SHP77 treated with DMSO at 0.1 percent for 48 hours (cell line): ENCODE measurements around the gene DDX11.
"Not testable (repeated sequence)": the region's sequence is repeated elsewhere in the genome, so short reads cannot be mapped to it uniquely, and the experiment has no call there.

Experiments used
- DNase-seq: peaks from one replicate; lab custom pipeline; 2025; lab: John Stamatoyannopoulos, UW

Gene DDX11

DNA sequence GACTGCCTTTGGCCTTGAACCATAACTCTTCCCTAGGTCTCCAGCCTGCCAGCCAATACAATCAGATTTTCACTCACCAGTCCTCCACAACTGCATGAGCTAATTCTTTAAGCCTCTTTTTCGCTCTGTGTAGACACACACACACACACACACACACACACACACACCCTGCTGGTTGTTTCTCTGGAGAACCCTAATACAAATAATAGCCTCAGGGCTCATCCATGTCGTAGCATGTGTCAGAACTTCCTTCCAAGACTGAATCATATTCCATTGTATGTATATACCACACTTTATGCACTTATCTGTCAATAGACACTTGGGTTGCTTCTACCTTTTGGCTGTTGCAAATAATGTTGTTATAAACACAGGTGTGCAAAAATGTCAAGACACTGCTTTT lies 6.0 kb upstream of the DDX11 start:
- DNase-seq = not testable (repeated sequence)

DNA sequence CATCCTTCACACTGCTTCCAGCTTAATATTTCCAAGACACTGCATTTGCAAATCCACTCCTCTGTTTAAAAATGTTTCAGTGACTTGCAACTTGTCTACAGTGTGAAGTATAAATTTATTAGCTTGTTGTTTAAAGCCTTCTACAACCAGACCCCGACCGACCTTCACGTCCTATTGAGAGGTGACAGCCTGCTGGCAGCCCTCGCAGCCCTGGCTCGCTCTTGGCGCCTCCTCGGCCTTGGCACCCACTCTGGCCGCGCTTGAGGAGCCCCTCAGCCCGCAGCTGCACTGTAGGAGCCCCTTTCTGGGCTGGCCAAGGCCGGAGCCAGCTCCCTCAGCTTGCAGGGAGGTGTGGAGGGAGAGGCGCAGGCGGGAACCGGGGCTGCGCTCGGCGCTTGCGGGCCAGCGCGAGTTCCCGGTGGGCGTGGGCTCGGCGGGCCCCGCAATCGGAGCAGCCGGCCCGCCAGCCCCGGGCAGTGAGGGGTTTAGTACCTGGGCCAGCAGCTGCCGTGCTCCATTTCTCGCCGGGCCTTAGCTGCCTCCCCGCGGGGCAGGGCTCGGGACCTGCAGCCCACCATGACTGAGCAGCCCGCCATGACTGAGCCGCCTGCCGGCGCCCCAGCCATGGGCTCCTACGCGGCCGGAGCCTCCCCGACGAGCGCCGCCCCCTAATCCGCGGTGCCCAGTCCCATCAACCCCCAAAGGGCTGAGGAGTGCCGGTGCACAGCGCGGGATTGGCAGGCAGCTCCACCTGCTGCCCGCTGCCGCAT lies 2.5 kb upstream of the DDX11 start:
- not testable (repeated sequence) for DNase-seq

DNA sequence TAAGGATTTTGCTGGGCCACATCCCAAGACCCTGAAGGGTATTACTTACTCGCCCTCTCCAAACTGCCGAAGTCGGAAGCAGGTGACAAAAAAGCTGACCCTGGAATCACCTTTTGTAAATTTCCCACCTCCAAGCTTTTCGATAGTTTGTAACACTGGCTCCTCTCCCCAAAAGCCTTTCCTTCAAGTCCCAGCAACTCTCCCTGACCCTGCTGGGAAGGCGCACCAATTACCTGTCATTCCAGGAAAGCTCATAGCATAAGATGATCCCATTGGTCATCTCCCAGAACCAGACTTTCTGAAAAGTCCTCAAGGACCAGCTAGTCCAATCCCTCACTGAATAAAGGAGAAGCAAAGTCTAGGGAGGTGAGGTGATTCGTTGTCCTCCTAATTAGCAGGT lies 698 bp upstream of the DDX11 start:
- not testable (repeated sequence) for DNase-seq

DNA sequence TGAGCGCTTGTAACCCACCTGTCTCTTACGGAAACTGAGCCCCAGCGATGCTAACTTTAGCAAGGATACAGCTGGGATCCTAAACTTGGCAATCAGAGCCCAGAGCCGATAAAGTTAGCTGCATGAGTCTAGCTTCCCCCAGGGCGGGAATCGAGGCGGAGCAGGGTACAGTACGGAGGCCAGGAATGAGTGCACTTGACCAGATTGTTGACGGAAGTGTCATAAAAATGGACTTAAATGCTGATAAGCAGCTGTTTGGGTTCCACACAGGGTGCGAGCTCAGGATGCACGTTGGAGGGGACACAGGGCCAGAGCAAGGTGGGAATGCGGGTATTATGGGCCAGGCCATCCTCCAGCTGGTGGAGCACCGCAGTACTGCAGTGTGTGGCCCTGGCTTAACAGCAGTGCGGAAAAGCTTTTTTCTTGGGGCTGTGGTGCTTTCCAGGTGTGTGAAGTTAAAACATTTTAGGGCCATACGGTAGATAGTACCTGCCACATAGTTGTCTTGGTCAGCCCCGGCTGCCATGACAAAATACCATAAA lies 744 bp downstream of the DDX11 start:
- peak; percentile 67 for DNase-seq

DNA sequence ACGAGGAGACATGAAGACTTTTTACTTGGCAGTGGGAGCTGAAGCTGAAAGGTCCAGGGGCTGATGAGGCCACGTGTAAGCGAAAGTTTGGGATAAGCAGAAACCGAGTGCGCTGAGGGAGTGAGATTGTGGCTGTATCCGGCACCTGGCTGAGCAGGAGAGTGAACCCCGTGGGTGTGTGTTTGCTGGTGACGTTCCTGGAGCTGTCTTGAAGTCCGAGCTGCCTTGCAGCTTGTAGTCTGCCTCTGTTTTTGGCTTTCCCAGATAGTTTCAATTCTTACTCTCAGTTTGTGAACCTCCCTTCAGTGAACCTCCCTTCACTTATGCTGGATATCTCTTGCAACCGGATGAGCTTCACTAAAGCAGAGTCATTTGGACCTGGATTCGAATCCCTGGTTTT lies 2.5 kb downstream of the DDX11 start:
- DNase-seq = not testable (repeated sequence)

DNA sequence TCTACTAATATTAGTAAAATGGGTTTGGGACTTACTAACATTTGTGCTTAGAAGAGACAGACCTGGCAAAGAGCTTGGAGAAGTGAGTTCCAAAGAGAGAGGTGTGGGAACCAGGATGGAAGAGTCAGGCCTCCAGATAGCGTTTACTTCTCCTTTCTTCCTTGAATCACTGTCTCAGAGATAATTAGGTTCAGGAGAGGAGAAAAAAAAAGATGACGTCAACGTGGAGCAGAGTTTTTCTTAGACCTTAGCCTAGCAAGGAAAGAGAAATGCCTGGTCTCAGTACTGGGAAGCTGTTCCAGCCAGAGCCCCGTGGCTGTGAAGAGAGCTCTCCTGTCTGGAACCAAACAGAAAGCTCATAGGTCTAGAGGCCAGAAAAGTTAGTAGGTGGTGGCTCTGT lies 3.4 kb downstream of the DDX11 start:
- not testable (repeated sequence) for DNase-seq

DNA sequence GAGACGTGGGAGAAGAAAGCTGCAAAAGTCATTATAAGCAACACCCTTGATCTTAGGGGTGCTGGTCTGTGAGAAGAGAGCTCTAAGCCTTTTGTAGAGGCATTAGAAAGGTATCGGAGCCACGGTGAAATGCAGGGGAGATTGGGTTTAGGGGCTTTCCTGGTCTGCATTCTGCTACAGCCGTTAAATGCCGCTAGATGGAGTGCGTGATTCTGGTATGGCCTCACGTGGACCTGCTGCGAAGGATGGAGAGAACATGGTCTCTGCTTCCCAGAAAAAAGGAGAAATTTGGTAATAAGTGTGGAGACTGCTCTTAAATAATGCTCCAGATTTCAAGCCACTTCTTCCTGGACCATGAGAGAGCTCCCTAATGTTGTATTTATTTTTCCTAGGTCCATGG lies 4.3 kb downstream of the DDX11 start:
- DNase-seq = not testable (repeated sequence)

DNA sequence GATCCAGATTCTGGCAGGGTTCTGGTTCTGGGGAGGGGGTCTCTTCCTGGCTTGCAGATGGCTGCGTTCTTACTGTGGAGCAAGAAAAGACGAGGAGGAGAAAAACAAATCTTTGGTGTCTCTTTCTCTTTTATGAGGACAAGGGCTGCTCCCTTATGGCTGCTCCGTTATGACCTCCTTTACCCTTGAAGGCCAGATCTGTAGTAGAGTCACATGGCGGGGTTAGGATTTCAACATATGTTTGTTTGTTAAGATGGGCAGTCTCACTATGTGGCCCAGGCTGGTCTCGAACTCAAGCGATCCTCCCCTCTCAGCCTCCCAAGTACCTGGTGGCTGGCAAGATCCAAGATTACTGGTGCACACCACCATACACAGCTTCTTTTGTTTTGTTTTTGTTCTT lies 5.8 kb downstream of the DDX11 start:
- not testable (repeated sequence) for DNase-seq

DNA sequence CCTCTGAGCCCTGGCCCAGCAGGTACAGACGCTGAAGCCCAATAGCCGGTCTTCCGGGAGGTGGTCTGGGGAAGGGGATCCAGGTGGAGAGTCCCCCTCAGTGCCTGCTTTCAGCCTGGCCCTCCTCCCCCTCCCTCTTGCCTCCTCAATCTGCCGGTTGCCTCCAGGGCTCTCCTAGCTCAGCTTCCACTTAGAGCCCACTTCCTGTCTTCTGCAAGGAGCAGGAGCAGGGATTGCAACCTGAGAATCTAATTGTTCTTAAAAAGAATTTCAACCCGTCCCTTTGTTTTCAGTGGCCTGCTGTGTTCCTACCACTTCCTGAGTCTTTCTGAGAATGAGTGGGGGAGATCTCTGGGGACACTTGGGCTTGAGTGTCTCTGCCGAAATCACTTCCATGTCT lies 6.6 kb downstream of the DDX11 start:
- DNase-seq = not testable (repeated sequence)

DNA sequence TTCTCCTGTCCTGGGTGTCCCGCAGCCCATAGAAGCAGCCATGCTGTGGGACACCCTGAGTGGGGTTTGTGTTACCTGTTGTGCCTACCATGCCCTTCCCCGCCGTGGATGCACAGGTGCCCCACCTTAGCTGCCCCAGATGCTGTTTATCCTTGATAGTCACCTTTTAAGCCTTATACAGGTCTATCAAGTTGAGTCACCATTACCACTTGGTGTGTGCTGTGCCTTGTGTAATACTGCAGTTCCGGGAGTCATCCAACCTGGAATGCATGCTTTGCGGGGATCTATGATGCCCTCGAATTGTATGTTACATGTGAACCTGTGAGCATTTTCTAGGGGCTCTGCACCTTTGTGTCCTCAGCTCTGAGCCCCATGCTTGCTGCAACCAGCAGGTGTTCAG lies 7.6 kb downstream of the DDX11 start:
- DNase-seq = not testable (repeated sequence)

DNA sequence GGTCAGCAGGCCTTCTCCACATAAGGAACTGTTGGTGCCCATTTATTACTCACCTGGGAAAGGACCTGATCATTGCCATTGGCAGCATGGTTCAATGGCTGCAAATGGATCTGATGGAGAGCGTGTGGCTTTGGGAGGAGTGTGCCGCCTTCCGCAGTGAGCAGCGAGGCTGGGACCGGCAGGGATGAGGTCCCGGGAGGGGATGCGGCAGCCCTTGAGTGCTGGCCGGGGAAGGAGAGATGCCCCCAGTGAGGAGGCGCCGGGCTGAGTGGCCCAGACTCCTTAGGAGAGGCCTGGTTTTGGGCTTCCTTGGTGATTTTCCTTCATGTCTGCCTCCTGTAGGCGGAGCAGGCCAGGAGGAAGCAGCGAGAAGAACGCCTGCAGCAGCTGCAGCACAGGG lies 10.6 kb downstream of the DDX11 start:
- DNase-seq = not testable (repeated sequence)

DNA sequence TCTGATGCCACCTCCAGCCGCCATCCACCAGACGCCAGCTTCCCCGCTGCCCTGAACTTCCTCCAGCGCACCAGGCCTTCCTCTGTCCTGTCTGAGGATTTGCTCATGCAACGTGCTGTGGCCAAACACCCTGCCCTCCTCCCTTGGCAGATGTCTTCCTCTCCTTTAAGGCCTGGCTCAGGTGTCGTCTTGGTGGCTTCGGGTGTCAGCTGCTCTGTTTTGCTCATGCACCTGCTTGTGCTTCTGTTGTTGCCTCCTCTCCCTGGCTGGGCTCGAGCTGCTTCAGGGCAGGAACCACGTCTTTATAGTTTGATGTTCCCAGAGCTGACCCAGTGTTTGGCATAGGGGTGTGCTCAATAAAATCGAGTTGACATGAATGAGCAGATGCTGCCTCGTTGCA lies 12.4 kb downstream of the DDX11 start:
- not testable (repeated sequence) for DNase-seq

DNA sequence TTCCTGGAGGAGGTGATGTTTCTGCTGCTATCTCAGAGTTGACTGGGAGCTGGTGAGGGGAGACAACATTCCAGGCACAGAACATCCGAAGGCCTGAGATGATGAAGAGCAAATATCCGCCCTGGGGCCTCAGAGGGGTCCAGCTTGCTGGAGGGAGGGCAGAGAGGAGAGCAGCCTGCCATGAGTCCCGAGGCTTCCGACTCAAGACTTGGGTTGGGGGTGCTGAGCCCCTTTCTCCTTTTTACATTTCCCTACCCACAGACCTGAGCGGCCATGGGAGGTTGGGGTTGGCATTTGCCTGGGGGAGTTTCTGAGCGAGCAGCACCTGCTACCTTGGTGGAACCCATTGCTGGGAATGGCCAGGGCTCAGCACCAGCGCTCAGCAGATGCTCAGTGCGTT lies 13.8 kb downstream of the DDX11 start:
- DNase-seq = not testable (repeated sequence)

DNA sequence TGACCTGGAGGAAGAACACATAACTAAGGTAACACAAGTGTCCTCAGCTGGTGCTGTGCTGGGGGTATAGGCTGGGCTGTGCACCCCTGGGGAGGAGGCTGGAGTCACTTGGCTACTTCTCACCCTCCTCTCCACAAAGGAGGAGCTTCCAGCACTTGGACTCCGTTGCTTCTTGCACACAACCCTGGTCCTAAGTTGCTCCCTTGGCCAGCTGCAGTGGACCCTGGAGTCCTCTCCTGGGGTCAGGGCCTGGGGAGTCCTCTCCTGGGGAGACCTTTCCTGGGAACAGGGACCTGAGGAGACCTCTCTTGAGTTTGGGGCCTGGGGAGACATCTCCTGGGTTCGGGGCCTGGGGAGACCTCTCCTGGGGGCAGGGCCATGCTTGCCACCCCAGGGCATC lies 14.3 kb downstream of the DDX11 start:
- not testable (repeated sequence) for DNase-seq

DNA sequence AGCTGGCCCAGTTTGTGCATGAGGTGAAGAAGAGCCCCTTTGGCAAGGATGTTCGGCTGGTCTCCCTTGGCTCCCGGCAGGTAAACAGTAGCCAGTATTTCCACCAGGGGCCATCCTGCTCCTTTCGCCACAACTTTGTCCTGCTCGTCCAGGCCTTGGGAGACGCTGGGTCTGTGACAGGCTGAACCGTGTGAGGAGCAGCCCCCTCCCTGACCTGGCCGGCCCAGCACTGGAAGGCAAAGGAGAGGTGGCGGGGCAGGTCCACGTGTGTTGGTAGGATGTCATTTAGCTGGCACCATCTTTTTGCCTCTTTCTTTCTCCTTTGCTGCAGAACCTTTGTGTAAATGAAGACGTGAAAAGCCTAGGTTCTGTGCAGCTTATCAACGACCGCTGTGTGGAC lies 15.4 kb downstream of the DDX11 start:
- no peak for DNase-seq

DNA sequence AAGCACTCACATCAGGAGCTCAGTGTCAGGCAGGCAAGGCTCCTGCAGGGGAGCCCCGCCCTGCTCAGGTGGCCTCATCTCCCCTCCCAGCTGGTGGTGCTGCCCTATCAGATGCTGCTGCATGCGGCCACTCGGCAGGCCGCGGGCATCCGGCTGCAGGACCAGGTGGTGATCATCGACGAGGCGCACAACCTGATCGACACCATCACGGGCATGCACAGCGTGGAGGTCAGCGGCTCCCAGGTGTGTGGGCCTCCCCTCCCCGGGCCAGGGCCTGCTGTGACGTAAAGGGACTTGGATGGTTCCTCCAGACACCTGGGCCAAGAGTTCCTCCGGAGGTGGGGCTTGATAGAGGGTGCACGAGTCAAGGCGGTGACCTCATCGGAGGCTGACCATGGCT lies 18.0 kb downstream of the DDX11 start:
- DNase-seq = not testable (repeated sequence)

DNA sequence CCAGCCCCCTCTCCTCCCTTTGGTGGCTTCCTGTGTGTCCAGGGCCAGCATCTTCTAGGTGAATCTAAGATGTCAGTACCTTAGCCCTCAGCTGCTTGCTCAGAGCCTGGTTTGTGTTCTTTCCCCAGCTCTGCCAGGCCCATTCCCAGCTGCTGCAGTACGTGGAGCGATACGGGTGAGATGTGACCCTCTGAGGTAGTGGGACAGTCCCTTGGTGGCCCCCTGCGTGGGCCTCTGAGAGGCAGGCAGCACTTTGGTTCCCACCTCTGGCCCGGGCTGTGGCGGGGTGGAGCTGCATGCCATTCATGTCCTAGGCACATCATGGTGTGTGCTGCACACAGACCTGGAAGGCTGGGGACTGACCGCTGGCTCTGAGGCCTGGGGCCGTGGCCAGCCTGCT lies 19.1 kb downstream of the DDX11 start:
- DNase-seq = not testable (repeated sequence)

DNA sequence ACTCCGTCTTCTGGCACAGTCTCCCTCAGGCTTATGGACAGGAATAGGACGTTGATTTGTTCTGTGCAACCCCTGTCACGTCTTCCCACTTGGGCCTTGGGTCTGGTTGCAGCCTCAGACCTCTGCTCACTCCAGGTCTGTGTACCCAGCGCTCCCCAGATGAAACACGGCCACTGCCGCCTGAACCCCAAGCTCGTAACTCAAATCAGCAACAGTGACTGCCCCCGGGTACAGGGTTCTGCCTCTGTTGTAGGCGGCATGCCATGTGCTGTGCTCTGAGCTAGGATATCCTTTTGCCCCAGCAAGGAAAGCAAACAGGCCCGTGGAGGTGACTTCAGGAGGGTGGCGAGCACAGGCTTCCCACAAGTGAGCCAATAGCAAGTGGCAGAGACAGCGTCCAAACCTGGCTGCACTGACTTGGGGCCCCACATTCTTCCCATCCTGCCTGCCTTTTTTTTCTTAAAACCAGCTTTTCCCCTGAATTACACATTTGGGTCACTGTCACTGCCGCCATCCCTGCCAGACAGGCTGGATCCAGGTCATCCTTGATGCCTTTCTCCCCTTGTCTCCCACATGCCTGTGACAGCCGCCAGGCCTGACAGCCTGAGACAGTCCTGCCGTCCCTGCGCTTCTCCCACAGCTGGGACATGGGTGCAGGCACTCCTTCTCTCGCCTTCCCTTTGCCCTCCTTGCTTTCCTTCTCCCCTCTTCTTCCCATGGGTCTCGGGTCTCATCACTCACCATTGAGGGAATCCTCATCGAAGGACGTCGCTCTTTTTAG lies 21.6 kb downstream of the DDX11 start:
- DNase-seq = not testable (repeated sequence)

DNA sequence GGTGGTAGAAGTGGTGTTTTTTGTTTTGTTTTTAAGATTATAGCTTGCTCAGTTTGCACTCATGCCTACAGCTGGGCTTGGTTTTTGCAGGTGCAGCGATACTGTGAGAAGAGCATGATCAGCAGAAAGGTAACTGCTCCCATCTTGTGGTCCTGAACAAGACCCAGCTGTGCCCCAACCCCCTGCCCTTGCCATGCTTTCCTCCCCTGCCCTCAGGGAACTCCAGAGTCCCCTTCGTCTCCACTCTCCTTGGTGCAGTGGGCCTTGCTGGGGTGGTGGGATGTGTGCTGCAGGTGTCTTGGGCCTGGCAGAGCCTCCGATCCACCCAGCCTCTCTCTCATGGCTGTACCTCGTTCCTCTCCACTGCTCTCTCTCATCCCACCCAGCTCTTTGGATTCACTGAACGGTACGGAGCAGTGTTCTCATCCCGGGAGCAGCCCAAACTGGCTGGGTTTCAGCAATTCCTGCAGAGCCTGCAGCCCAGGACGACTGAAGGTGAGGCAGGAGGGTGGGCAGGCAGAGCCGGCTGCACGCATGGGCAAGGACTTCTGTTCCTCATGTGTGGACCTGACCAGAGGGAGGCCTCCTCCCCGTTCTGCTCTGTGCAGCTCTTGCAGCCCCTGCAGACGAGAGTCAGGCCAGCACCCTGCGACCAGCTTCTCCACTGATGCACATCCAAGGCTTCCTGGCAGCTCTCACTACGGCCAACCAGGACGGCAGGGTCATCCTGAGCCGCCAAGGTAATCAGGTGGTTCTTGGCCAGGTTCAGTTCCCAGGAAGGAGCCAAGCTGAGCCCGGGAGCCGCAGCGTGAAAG lies 22.8 kb downstream of the DDX11 start:
- DNase-seq = not testable (repeated sequence)

DNA sequence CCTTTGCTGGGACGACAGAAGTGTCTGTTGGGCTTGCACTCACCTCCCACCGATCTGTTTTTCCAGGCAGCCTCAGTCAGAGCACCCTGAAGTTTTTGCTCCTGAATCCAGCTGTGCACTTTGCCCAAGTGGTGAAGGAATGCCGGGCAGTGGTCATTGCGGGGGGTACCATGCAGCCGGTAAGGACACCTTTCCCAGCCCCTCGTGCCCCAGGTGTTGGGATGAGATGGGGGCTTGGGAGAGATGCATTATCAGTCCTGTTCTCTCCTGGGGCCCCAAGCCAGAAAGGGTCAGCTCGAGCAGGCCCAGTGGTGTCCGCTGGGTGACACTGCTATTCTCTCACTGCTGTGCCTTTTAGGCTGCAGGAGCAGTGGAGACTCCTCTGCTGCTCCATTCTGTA lies 24.2 kb downstream of the DDX11 start:
- not testable (repeated sequence) for DNase-seq

DNA sequence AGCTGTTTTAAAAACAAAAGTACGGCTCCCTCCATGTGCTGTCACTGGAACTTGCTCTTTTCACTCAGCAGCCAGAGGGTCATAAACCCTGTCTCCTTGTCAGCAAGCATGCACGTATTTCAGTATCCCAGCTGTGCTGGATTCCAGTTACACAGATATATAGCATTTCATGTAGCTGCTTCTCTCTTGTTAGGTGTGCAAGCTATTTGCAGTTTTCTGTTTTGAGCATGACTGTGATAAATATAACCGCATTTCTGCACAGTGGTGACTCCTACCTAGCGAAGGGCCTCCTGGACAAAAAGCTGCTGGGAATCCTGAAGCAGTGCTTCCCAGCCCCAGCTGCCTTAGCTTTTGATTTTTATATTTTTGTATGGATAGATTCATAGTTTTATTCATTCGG lies 24.7 kb downstream of the DDX11 start:
- DNase-seq = not testable (repeated sequence)

DNA sequence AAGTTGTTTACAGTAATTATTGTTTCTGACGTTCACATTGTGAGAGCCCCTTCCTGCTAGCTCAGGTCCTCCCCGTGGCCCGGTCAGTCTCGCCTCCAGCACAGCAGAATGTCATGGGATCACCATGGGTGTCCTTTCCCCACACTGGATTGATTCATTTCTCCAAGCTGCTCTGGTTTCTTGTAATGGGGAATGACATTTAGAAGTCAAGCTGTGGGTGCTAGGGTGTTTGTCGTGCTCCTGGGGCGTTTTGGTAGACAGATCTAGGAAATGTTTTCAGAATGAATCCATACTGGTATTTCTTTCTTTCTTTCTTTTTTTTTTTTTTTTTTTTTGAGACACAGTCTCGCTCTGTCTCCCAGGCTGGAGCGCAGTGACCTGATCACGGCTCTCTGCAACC lies 25.1 kb downstream of the DDX11 start:
- not testable (repeated sequence) for DNase-seq
